NK-92 (cell line): ENCODE results near the gene CSTF3.
"Not testable (repeated sequence)": the region's sequence is repeated elsewhere in the genome, so short reads cannot be mapped to it uniquely, and the experiment has no call there.

Experiments used
- DNase-seq: peaks from one replicate; lab custom pipeline; 2025; ENCODE audit not compliant: unreplicated experiment; lab: John Stamatoyannopoulos, UW

CSTF3 gene

GRCh38 chr11:33094157-33094556 lies 67.1 kb downstream of the CSTF3 start:
- no peak for DNase-seq

DNA sequence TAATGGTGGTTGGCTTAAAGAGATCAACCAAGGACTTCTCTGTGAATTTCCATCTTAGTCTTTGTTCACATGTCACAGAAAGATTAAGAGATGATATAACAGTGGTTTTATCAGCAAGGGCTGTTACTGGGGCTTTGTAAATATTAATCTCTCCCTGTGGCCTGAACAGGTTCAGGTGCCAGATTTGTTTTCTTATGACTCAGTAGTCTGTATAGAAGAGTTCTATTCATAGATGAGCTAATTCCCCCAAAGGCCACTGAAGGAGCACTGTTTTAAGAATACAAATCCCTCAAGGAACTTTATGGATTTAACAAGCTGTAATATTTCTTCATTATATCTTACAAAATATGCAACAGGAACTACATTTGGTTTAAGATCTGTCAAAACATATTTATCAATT lies 71.5 kb downstream of the CSTF3 start:
- no peak for DNase-seq

DNA sequence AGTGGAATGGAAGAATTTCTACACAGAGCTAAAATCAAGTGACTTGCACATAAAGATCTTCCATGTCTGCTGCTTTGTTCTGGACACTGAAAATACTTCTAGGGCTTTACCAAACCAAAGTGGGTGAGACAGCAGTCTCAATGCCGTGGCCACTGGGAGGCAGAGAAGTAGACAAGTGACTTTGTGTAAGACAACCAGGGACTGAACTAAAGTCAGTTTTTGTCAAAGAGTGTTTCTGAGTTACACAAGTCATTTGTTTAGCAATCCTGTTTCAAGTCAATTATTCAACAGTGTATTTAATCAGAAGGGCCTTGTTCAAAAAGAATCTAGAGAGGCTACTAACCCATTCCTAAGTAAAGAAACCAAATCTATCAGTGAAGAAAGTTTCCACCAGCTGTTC lies 75.3 kb downstream of the CSTF3 start:
- no peak for DNase-seq

- no peak for DNase-seq
Observed at GRCh38 chr11:33083918-33084317, 77.4 kb downstream of the CSTF3 start.

GRCh38 chr11:33072465-33072864 lies 88.8 kb downstream of the CSTF3 start:
- DNase-seq, result no peak

- no peak for DNase-seq
Observed at GRCh38 chr11:33068611-33069340, 92.5 kb downstream of the CSTF3 start.

DNA sequence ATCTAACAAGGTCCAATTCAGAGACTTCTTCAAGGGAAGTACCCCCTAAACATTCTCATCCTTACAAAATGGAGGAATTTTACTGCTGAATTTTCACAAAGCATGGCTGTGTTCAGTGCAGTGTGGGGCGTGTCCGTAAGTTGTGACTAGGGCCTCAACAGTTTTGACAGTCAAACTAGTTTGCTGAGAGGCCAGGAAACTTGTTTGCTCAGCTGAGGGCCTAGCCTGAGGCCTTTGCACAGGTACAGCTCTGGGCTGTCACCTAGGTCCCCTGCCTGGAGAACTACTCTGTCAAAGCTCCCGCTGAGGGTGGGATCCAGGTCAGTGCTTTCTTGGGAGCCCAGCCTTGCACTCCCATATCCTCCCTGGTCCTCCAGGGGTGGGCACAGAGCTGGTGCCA lies 94.0 kb downstream of the CSTF3 start:
- DNase-seq, result no peak

DNA sequence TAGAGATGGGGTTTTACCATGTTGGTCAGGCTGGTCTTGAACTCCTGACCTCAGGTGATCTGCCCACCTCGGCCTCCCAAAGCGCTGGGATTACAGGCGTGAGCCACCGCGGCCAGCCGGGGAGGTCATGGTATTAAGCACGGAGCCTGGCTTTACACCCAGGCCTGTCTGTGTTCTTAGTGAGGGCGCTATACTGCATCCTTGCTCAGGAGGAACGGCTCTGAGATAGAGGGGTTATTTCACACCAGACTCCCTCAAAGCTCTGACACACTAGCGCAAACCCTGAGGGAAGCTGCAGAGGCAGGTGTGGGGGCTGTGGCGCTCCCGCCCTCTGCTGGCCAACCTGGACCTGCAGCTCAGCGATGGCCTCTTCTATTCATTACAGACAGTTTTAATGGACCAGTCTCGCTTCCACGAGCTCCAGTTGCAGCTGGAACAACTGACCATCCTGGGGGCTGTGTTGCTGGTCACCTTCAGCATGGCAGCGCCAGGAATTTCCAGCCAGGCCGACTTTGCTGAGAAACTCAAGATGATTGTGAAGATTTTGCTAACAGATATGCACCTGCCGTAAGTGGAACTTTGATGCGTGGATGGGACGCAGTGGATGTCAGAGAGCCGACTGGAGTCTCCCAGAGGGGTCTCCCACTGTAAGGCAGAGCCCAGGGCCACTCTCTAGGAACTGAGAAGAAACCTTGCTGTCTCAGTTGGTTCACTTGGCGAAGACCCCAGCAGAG lies 95.7 kb downstream of the CSTF3 start:
- no peak for DNase-seq

DNA sequence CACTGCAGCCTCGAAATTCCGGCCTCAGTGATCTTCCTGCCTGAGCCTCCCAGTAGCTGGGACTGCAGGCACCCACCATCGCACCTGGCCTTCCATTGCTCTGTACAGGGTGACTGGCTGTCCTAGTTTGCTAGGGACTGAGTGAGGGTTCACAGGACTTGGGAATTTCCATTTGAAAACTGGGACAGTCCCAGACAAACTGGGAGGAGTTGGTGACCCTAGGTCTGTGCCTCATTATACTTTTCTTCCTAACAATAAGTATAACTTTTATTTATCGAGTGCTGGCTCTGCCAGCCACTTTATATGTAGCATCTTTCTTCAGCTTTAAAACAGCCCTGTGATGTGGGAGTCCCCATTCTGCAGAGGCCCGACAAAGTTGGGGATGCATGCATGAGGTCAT lies 96.4 kb downstream of the CSTF3 start:
- DNase-seq, result no peak

- no peak for DNase-seq
Observed at GRCh38 chr11:33064033-33064825, 97.1 kb downstream of the CSTF3 start.

GRCh38 chr11:33063326-33063881 lies 97.9 kb downstream of the CSTF3 start:
- DNase-seq, result no peak

DNA sequence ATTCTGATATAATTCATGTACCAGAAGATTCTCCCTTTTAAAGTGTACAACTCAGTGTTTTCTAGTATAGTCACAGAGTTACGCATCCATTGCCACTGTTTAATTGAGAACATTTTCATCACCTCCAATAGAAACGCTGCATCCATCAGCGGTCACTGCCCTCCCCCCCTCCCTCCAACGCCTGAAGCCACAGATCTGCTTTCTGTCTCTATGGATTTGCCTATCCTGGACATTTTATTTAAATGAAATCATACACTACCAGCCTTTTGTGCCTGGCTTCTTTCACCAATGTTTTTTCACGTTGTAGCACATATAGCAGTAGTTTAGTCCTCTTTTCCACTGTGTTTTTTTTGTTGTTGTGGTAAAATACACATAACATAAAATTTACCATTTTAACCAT lies 99.1 kb downstream of the CSTF3 start:
- no peak for DNase-seq

DNA sequence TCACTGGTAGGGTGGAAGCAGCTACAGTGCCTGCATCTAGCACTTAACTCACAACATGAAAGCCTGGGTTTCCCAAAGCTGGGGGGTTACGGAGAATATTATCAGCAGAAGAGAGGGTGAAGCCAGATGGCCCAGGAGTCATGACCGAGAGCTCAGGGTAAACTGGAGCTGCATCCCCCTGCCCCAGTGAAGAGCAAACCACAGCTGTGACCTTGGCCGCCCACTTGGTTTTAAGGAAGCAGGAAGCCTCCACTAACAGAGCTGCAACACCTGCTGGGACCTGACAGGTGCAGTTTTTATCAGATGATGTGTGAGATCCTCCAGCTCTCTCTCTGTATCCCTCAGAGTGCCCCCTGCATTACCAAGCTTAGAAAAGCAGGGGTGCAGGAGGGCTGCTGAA lies 101.0 kb downstream of the CSTF3 start:
- no peak for DNase-seq

- DNase-seq, result no peak
Observed at GRCh38 chr11:33059331-33060007, 101.8 kb downstream of the CSTF3 start.

DNA sequence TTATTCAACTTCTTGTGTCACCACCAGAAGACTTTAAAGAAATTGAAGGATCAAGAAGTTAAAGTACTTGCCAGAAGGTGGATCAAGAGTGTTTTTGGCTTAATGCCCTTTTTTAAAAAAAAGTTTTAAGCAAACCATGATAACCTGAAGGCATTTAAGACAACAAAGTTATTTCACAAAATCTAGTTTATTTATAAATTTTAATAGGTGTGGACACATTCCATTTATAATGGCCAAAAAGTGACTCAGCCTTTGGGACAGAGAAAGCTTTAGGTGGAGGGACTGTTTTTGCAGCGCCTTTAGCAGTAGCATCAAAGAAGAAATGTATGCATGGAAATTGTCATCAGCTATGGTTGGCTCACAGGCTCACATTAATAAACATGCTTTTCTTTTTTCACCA lies 104.0 kb downstream of the CSTF3 start:
- DNase-seq, result no peak

DNA sequence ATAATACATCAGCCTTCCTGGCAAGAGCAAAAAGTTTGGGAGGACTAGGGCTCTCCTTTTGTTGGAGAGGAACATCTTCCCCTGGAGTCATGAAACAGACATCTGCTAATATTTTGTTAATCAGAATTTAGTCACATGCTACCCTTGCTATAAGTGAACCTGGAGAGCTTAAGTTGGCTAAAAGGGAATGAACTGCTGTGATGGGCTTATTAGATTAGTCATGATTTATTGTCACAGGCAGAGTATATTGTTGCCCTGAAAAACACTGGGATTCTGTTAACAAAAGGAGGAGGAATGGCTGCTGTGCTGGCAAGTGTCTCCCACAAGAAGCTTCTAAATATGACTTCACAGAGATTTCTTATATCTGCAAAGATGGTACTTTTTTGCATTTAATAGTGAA lies 105.9 kb downstream of the CSTF3 start:
- DNase-seq, result no peak

DNA sequence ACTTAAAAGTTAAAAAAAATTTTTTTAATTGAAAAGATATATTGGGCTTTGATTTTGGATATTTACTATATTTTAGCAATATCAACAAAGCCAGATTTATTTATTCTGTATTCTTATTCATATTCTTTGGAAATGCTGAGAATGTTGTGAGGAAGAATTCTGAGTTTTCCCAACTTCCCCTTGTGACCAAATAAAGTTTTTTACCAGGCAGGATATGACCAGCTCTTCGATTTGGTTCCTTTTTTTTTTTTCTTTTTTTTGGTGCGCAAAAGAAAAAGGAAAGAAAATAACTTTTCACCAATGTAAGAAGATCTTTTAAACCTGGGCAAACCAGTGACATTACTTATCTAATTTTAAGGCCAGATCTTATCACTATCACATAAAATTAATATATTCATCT lies 109.0 kb downstream of the CSTF3 start:
- DNase-seq, result no peak

GRCh38 chr11:33049565-33050408 lies 111.5 kb downstream of the CSTF3 start:
- DNase-seq, result not testable (repeated sequence)

- not testable (repeated sequence) for DNase-seq
Observed at GRCh38 chr11:33048701-33049100, 112.6 kb downstream of the CSTF3 start.
